CD14-positive monocyte (primary cell): Measurements from ENCODE around the gene CDH4. TPM values are rescaled to one million over a fixed set of nuclear protein-coding genes. Genes with fewer than 3 reads are reported as not detected.
A peak's percentile ranks its signal among the peaks of the same experiment; 100 is the strongest.

Source experiments
- DNase-seq, 3 donors: peaks; one replicate each; pipeline ENCODE4 v3.0.0-alpha.2; 2011 to 2022
- H2AFZ ChIP-seq: 2 replicates; pipeline ENCODE4 v1.6.0; 2012; ENCODE audit warnings: mild to moderate bottlenecking, low read depth, low read length, inconsistent platforms; ENCODE audit not compliant: insufficient read depth, poor library complexity, severe bottlenecking
- H3K27ac ChIP-seq, 2 donors: 1 replicate in 1 of 2; 2 replicates in 1 of 2; pipeline ENCODE4 v1.5.1; 2012 to 2013; ENCODE audit warnings: low read length in 2 of 2, control low read depth in 1 of 2, inconsistent platforms in 1 of 2, low read depth in 1 of 2, mild to moderate bottlenecking in 1 of 2
- H3K27me3 ChIP-seq, 2 donors: one replicate each; pipeline versions ENCODE4 v1.6.0 to v1.6.1; 2011 to 2013; ENCODE audit warnings: low read length in 2 of 2; ENCODE audit not compliant: control insufficient read depth in 2 of 2, insufficient read depth in 2 of 2
- H3K36me3 ChIP-seq, 2 donors: replicated peaks in 1 of 2; 1 replicate in 1 of 2; 2 replicates in 1 of 2; pipeline versions ENCODE4 v1.5.1 to v1.6.1; 2012 to 2013; ENCODE audit warnings: low read length in 2 of 2, control low read depth in 1 of 2, inconsistent platforms in 1 of 2, mild to moderate bottlenecking in 1 of 2; ENCODE audit not compliant: insufficient read depth in 2 of 2, control insufficient read depth in 1 of 2
- H3K4me1 ChIP-seq, 2 donors: 1 replicate in 1 of 2; 2 replicates in 1 of 2; pipeline versions ENCODE4 v1.5.1 to v1.6.1; 2012 to 2013; ENCODE audit warnings: low read length in 2 of 2, control low read depth in 1 of 2, inconsistent platforms in 1 of 2, mild to moderate bottlenecking in 1 of 2, moderate library complexity in 1 of 2; ENCODE audit not compliant: insufficient read depth in 2 of 2, control insufficient read depth in 1 of 2
- H3K4me2 ChIP-seq: replicated peaks from 2 replicates; pipeline ENCODE3; 2012; ENCODE audit warnings: low read length, moderate library complexity, mild to moderate bottlenecking; ENCODE audit not compliant: poor library complexity, severe bottlenecking; ENCODE audit errors: extremely low read depth
- H3K4me3 ChIP-seq, 3 experiments: fragments of 200-600 bp in 1 of 3; sonication (generic) in 1 of 3; replicated peaks in 1 of 3; 1 replicate in 2 of 3; 2 replicates in 1 of 3; pipeline ENCODE4 v1.5.1; 2011 to 2013; ENCODE audit warnings: low read length in 3 of 3, mild to moderate bottlenecking in 3 of 3, control low read depth in 2 of 3, low read depth in 2 of 3, inconsistent platforms in 1 of 3, moderate library complexity in 1 of 3
- H3K79me2 ChIP-seq: 2 replicates; pipeline ENCODE4 v1.6.0; 2012; ENCODE audit warnings: mild to moderate bottlenecking, control low read depth, inconsistent platforms, low read length, moderate library complexity; ENCODE audit not compliant: insufficient read depth
- H3K9ac ChIP-seq: 2 replicates; pipeline ENCODE4 v1.6.0; 2017; ENCODE audit warnings: low read length, mild to moderate bottlenecking; ENCODE audit not compliant: insufficient read depth, poor library complexity, severe bottlenecking
- H3K9me3 ChIP-seq, 2 donors: replicated peaks in 1 of 2; 1 replicate in 1 of 2; 2 replicates in 1 of 2; pipeline versions ENCODE4 v1.5.1 to v1.6.1; 2012 to 2013; ENCODE audit warnings: low read length in 2 of 2, control low read depth in 1 of 2; ENCODE audit not compliant: control insufficient read depth in 1 of 2, insufficient read depth in 1 of 2
- H4K20me1 ChIP-seq: 2 replicates; pipeline ENCODE4 v1.6.0; 2012; ENCODE audit warnings: mild to moderate bottlenecking, low read length, control low read depth, moderate library complexity; ENCODE audit not compliant: insufficient read depth
- H3K27ac Mint-ChIP-seq, 7 donors: one replicate each; pipeline ENCODE4 v1.8.0; 2020; ENCODE audit warnings: mild to moderate bottlenecking in 7 of 7, mixed read lengths in 7 of 7, moderate library complexity in 6 of 7, inconsistent platforms in 2 of 7
- H3K27me3 Mint-ChIP-seq, 3 donors: one replicate each; pipeline ENCODE4 v1.8.0; 2021 to 2022; ENCODE audit warnings: low read depth in 3 of 3, mild to moderate bottlenecking in 3 of 3, mixed read lengths in 3 of 3, moderate library complexity in 3 of 3, inconsistent platforms in 1 of 3
- H3K36me3 Mint-ChIP-seq, 2 donors: one replicate each; pipeline ENCODE4 v1.8.0; 2020; ENCODE audit warnings: mixed read lengths in 2 of 2, inconsistent platforms in 1 of 2, mild to moderate bottlenecking in 1 of 2
- H3K4me1 Mint-ChIP-seq: one replicate; pipeline ENCODE4 v1.8.0; 2020; ENCODE audit warnings: mild to moderate bottlenecking, mixed read lengths
- H3K4me3 Mint-ChIP-seq, 2 donors: one replicate each; pipeline ENCODE4 v1.8.0; 2020; ENCODE audit warnings: mild to moderate bottlenecking in 2 of 2, mixed read lengths in 2 of 2, moderate library complexity in 1 of 2
- H3K9me3 Mint-ChIP-seq, 7 donors: one replicate each; pipeline ENCODE4 v1.8.0; 2020 to 2022; ENCODE audit warnings: mixed read lengths in 7 of 7, mild to moderate bottlenecking in 6 of 7, moderate library complexity in 6 of 7, inconsistent platforms in 2 of 7
- CTCF ChIP-seq: fragments of 200-600 bp; IDR thresholded peaks from one replicate; pipeline ENCODE4 v1.8.0; 2022; ENCODE audit warnings: antibody characterized with exemption, mild to moderate bottlenecking
- WGBS: methylation state at CpG from one replicate; pipeline ENCODE4 v1.1.5; 2013; ENCODE audit warnings: missing lambda C conversion rate; ENCODE audit not compliant: insufficient coverage; 5-methylcytosine and 5-hydroxymethylcytosine counted together
- intact Hi-C, 2 donors: fragments of 100-400 bp; cut with micrococcal nuclease; formaldehyde crosslinking; loops; one replicate each; pipeline versions ENCODE4 v1.15.0 to v1.15.1; 2023
- polyA plus RNA-seq, 3 donors: library from polyadenylated mRNA; depleted of rRNA in 1 of 3; unstranded in 2 of 3; stranded (reverse) in 1 of 3; fragments of 300-500 nt in 2 of 3; fragments of >200 nt in 1 of 3; fragmentation: Illumina TruSeq in 2 of 3; gene quantifications; 1 replicate in 2 of 3; 2 replicates in 1 of 3; pipeline ENCODE4 v1.2.3, GENCODE V29; 2012 to 2021

Gene CDH4
- polyA plus RNA-seq, 3 donors: not detected

- Histone ChIP-seq H3K4me3 (no peak overlapping the region), H3K79me2 (no peaks in the 10 kb centered on the region), H3K4me1 (no peaks in the 10 kb centered on the region), H3K27me3 (no peaks in the 10 kb centered on the region), H3K36me3 (no peaks in the 10 kb centered on the region), H3K9ac (no peak overlapping the region), H4K20me1 (no peaks in the 10 kb centered on the region), H3K27ac (no peak overlapping the region), H3K4me2 (no peak overlapping the region), H2AFZ (no peak overlapping the region), H3K9me3 (no peaks in the 10 kb centered on the region)
- Mint-ChIP-seq H3K9me3 (peaks cover 0 to 4% (median 2%) of the 10 kb centered on the region in 7 donors), H3K4me3 (no peak overlapping the region), H3K4me1 (no peaks in the 10 kb centered on the region), H3K27me3 (peaks cover 3 to 11% (median 6%) of the 10 kb centered on the region in 3 donors), H3K36me3 (no peaks in the 10 kb centered on the region), H3K27ac (peak overlapping the region in 2 of 7 donors; percentile 2 to 52)
- intact Hi-C loops: no loop called here
- no peak for DNase-seq
- TF ChIP-seq CTCF: no peak
Measured at GRCh38 chr20:61219021-61219431, 33.0 kb upstream of the CDH4 start.

GRCh38 chr20:61220131-61220530 is 31.9 kb upstream of the CDH4 start:
- Mint-ChIP-seq H3K27me3 (peaks cover 3 to 8% (median 6%) of the 10 kb centered on the region in 3 donors), H3K4me3 (no peak overlapping the region), H3K27ac (peak overlapping the region in 1 of 7 donors; percentile 17), H3K9me3 (peaks cover 0 to 4% (median 2%) of the 10 kb centered on the region in 7 donors), H3K4me1 (no peaks in the 10 kb centered on the region), H3K36me3 (no peaks in the 10 kb centered on the region)
- intact Hi-C loops: no loop called here
- H3K27ac ChIP-seq: no peak overlapping the region
- H4K20me1 ChIP-seq: no peaks in the 10 kb centered on the region
- no peak overlapping the region for H3K4me3 ChIP-seq
- no peak overlapping the region for H2AFZ ChIP-seq
- H3K36me3 ChIP-seq: no peaks in the 10 kb centered on the region
- H3K4me1 ChIP-seq: no peaks in the 10 kb centered on the region
- H3K9ac ChIP-seq: no peak overlapping the region
- no peaks in the 10 kb centered on the region for H3K9me3 ChIP-seq
- H3K4me2 ChIP-seq: no peak overlapping the region
- TF ChIP-seq CTCF: no peak
- no peak for DNase-seq
- H3K79me2 ChIP-seq: no peaks in the 10 kb centered on the region
- no peaks in the 10 kb centered on the region for H3K27me3 ChIP-seq
- WGBS: 60% methylated on average over 2 of the region's 4 CpGs
